ENCODE data around the gene DDAH1. TPM values are rescaled to one million over a fixed set of nuclear protein-coding genes. Genes with fewer than 3 reads are reported as not detected.

The DDAH1 gene
- total RNA-seq, 1 experiment from 2014 or later, result 65.9 TPM

DNA sequence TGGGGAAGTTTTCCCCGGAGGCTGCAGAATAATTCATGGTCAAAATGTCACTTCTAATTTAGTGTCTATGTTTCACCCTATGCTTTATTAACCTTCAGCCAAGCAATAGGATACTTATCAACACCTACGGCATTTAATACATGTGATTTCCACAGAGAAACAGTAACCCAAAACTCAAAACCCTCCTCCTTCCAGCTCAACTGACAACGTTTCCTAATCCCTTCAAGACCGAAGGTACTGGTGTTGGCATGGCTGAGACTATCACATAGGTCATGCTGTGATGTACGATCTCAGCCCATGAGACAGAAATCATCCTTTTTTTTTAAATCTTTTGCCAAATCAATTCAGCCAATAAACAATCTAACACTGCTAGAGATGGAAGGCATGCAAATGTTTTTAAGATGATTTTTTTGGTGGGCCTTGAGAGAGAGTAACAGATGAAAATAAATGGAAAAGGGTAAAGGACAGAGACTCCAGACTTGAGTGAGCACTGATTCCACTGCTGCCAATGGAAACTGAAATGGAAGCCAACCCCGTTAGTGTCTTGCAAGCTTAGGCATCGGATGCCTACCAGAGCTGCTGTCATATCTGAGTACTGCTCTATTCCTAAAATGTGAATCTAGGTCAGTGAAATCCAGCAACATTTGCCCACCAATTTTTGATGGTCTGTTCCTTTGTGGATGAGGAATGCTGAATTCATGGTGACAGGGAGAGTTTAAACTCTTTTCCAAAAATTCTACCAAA, 125.1 kb downstream of the DDAH1 start:
- Histone ChIP-seq H3F3A (ENCODE audit: low read length, unreplicated experiment) (no peaks in the 10 kb centered on the region), H3K36me3 (ENCODE audit: low read depth, low read length) (peaks cover 1% of the 10 kb centered on the region), H3K4me1 (ENCODE audit: insufficient read depth, low read length) (peaks cover 48% of the 10 kb centered on the region), H3K27me3 (ENCODE audit: low read length) (no peaks in the 10 kb centered on the region), H3K9me2 (replicated peaks; ENCODE audit: low read length) (no peaks in the 10 kb centered on the region), H3K4me3 (ENCODE audit: low read length) (no peak overlapping the region), H3K9ac (ENCODE audit: low read length) (no peak overlapping the region), H3K27ac (ENCODE audit: low read length) (no peak overlapping the region), H3K4me2 (ENCODE audit: low read length) (peak overlapping the region; percentile 14; the same call in 1 of the 2 replicates), H3K79me2 (ENCODE audit: low read length) (peaks cover 6% of the 10 kb centered on the region), H2AFZ (ENCODE audit: low read length) (no peak overlapping the region), H3K9me3 (ENCODE audit: low read length) (no peaks in the 10 kb centered on the region), H4K20me1 (ENCODE audit: low read length) (no peaks in the 10 kb centered on the region)
- no peak for ATAC-seq
- CTCF ChIA-PET, result interaction anchor here (0.5 kb wide), 1 partner anchor 32 kb away, joined by 5 read pairs; no protein-coding TSS in a partner anchor
- no peak for TF ChIP-seq EZH2phosphoT487 (IDR thresholded peaks at IDR 0.05; ENCODE audit: borderline replicate concordance, low read length)
- no peak for TF ChIP-seq EZH2 (IDR thresholded peaks at IDR 0.05; ENCODE audit: low read length, unreplicated experiment)
- TF ChIP-seq, protein P1, sequence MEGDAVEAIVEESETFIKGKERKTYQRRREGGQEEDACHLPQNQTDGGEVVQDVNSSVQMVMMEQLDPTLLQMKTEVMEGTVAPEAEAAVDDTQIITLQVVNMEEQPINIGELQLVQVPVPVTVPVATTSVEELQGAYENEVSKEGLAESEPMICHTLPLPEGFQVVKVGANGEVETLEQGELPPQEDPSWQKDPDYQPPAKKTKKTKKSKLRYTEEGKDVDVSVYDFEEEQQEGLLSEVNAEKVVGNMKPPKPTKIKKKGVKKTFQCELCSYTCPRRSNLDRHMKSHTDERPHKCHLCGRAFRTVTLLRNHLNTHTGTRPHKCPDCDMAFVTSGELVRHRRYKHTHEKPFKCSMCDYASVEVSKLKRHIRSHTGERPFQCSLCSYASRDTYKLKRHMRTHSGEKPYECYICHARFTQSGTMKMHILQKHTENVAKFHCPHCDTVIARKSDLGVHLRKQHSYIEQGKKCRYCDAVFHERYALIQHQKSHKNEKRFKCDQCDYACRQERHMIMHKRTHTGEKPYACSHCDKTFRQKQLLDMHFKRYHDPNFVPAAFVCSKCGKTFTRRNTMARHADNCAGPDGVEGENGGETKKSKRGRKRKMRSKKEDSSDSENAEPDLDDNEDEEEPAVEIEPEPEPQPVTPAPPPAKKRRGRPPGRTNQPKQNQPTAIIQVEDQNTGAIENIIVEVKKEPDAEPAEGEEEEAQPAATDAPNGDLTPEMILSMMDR (conservative IDR thresholded peaks at IDR 0.05; ENCODE audit: low read depth, low read length), result no peak
- POLR2A ChIA-PET (ENCODE audit: unreplicated experiment), result interaction anchor here (0.6 kb wide), 1 partner anchor 241 kb away, joined by 3 read pairs; the partner anchor contains the start of gene CCN1
- BruUV-seq (replicated peaks), result no TSS peak
- no peak for DNase-seq
- intact Hi-C loops (cut with micrococcal nuclease), result loop anchor here (5.0 kb wide), 1 partner anchor 242 kb away; the partner anchor contains the start of gene CCN1

DNA sequence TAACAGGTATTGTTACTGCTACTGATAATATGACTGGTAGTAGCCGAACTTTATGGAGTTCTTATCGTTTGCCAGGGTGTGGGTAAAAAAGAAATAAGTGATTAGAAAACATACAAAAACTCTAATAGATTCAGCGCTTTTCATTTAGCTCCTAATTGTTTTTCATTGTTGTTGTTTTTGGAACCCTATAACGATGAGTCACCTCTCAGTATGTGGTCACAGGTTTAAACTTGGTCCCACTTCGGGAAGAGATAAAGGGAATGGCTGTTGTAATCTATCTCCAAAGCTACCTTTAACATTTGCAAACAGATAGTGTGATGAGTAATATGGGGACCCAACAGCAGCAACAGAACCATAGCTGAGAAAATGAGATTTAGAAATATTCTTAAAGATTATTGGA, 125.9 kb downstream of the DDAH1 start:
- H2AFZ ChIP-seq (ENCODE audit: low read length), result no peak overlapping the region
- H3K4me2 ChIP-seq (ENCODE audit: low read length), result peak overlapping the region; percentile 14; the same call in 1 of the 2 replicates
- peaks cover 9% of the 10 kb centered on the region for H3K36me3 ChIP-seq (ENCODE audit: low read depth, low read length)
- POLR2A ChIA-PET (ENCODE audit: unreplicated experiment), result interaction anchor here (0.6 kb wide), 1 partner anchor 241 kb away, joined by 3 read pairs; the partner anchor contains the start of gene CCN1
- peaks cover 41% of the 10 kb centered on the region for H3K4me1 ChIP-seq (ENCODE audit: insufficient read depth, low read length)
- H3K27ac ChIP-seq (ENCODE audit: low read length), result no peak overlapping the region
- CTCF ChIA-PET, result interaction anchor here (0.5 kb wide), 1 partner anchor 31 kb away, joined by 5 read pairs; no protein-coding TSS in a partner anchor
- no peaks in the 10 kb centered on the region for H3K9me2 ChIP-seq (replicated peaks; ENCODE audit: low read length)
- H3K79me2 ChIP-seq (ENCODE audit: low read length), result peaks cover 8% of the 10 kb centered on the region
- TF ChIP-seq EZH2 (IDR thresholded peaks at IDR 0.05; ENCODE audit: low read length, unreplicated experiment) (no peak), EZH2phosphoT487 (IDR thresholded peaks at IDR 0.05; ENCODE audit: borderline replicate concordance, low read length) (no peak)
- TF ChIP-seq, protein P1 (conservative IDR thresholded peaks at IDR 0.05; ENCODE audit: low read depth, low read length), result no peak
- no peaks in the 10 kb centered on the region for H4K20me1 ChIP-seq (ENCODE audit: low read length)
- no peak overlapping the region for H3K9ac ChIP-seq (ENCODE audit: low read length)
- intact Hi-C loops (cut with micrococcal nuclease), result no loop called here
- H3K4me3 ChIP-seq (ENCODE audit: low read length), result no peak overlapping the region
- no peaks in the 10 kb centered on the region for H3K27me3 ChIP-seq (ENCODE audit: low read length)
- no peaks in the 10 kb centered on the region for H3F3A ChIP-seq (ENCODE audit: low read length, unreplicated experiment)
- H3K9me3 ChIP-seq (ENCODE audit: low read length), result no peaks in the 10 kb centered on the region
- DNase-seq (peak; percentile 56), ATAC-seq (peak; percentile 22; the same call in 1 of the 2 replicates)
- BruUV-seq (replicated peaks), result no TSS peak

DNA sequence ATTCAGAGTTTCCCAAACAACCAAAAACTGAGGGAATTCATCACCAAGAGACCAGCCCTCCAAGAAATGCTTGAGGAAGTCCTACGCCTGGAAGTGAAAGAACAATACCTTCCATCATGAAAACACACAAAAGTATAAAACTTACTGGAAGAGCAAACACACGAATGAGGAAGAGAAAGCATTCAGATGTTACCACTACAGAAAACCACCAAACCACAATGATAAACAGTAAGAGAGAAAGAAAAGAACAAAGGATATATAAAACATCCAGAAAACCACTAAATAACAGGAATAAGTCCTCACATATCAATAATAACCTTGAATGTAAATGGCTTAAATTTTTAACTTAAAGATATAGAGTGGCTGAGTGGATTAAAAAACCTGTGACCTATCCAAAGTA, 130.0 kb downstream of the DDAH1 start:
- DNase-seq (no peak), ATAC-seq (no peak)
- Histone ChIP-seq H3K36me3 (ENCODE audit: low read depth, low read length) (peaks cover 20% of the 10 kb centered on the region), H3K27me3 (ENCODE audit: low read length) (no peaks in the 10 kb centered on the region), H3K9me3 (ENCODE audit: low read length) (peaks cover 9% of the 10 kb centered on the region; the same call in 1 of the 2 replicates), H4K20me1 (ENCODE audit: low read length) (no peaks in the 10 kb centered on the region), H3K4me3 (ENCODE audit: low read length) (no peak overlapping the region), H3K9ac (ENCODE audit: low read length) (no peak overlapping the region), H3F3A (ENCODE audit: low read length, unreplicated experiment) (no peaks in the 10 kb centered on the region), H3K4me1 (ENCODE audit: insufficient read depth, low read length) (peaks cover 22% of the 10 kb centered on the region), H3K79me2 (ENCODE audit: low read length) (peaks cover 28% of the 10 kb centered on the region), H3K4me2 (ENCODE audit: low read length) (no peak overlapping the region), H3K27ac (ENCODE audit: low read length) (no peak overlapping the region), H2AFZ (ENCODE audit: low read length) (no peak overlapping the region), H3K9me2 (replicated peaks; ENCODE audit: low read length) (no peaks in the 10 kb centered on the region)
- BruUV-seq (replicated peaks), result no TSS peak
- ChIA-PET POLR2A (ENCODE audit: unreplicated experiment) (no interaction called here), CTCF (no interaction called here)
- intact Hi-C loops (cut with micrococcal nuclease), result no loop called here
- TF ChIP-seq, protein P1 (conservative IDR thresholded peaks at IDR 0.05; ENCODE audit: low read depth, low read length), result no peak
- no peak for TF ChIP-seq EZH2 (IDR thresholded peaks at IDR 0.05; ENCODE audit: low read length, unreplicated experiment)
- no peak for TF ChIP-seq EZH2phosphoT487 (IDR thresholded peaks at IDR 0.05; ENCODE audit: borderline replicate concordance, low read length)

All from PC-3 (cell line).